ELR (cell line): ENCODE results near the gene PARD3B.

ENCODE experiments used
- DNase-seq: peaks from one replicate; pipeline ENCODE4 v3.0.0-alpha.2; 2015; ENCODE audit warnings: low read depth

The PARD3B gene

DNA sequence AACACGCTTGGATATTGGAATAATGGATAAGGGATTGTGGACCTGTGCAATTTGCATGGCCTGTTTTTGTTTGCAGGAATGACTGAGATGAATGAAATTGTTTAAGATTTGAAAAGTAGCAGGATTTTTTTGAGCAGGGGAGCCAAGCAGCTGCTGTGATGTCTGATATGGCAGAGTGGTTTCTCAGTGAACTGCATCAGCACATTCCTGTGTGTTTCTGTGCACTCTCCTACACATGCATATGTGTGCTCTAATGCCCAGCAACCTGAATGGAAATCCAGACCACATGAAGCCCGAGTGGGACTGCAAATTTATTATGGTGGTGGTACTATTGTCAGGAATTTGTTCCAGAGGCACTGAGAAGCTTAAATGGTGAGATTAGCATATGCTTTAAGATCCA lies 161.7 kb downstream of the PARD3B start:
- no peak for DNase-seq

DNA sequence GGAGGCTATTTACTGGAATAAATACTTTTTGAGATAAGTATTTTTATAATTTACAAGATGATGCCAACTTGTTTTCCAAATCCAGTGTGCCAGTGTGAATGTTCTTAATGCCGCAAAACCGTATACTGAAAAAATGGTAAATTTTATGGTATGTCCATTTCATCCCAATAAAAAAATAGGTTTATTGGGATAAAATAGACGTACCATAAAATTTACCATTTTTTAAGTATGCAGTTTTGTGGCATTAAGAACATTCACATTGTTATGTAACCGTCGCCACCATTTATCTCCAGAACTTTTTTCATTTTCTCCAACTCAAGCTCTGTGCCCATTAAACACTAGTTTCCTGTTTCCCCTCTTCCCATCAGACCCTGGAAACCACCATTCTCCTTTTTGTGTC lies 167.9 kb downstream of the PARD3B start:
- no peak for DNase-seq

DNA sequence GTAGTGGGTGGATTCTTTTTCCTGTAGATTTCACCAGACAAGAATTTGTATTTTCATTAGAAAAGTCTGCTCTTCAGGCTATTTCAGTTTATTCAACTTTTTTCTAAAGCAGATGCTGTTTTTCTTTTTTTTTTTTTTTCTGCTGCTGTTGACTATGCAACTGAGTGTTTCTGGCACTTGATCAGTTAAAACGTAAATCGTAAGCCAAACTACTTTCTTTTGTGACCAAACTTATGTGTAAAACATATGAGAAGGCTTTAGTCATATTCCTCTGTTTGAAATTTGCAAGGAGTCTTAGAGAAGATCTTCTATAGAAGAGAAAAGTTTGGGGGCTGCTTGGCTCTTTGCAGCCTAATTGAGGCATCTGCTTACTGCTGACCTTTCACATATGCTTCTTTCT lies 170.1 kb downstream of the PARD3B start:
- no peak for DNase-seq

DNA sequence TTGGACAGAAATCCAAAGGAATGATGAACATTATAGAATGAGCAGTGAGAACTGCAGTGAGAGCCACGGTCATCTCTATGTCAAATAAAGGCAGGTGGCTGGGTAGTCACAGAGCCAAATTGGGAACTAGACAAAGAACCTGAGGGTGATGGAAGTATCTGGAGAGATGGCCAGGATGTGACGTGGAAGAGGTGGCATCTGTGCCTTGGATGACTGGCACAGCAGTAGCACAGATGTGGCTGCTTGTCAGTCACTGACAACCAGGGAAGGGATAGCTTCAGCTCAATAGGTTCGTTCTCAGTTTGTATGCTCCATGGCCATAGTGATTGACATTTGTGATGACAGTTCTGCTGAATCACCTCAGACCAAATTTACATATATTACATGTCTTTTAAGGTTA lies 172.3 kb downstream of the PARD3B start:
- DNase-seq = no peak

DNA sequence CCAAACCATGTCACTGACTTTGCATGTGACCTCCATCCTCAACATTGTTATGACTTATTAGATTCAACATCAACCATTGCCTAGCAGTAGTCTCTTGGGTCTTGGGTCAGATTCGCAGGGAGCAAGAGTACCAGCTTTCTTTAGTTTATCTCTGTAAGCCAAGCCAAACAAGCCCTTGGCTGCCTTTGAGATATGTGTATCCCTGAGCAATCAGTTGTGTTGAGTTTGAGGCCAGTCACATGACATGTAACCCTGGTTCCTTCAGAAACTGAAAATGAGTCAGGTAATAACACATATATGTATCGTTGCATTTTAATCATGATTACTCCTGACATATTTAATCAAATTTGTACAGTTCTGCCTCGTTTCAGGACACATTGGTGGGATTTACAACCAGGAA lies 173.3 kb downstream of the PARD3B start:
- DNase-seq = no peak

DNA sequence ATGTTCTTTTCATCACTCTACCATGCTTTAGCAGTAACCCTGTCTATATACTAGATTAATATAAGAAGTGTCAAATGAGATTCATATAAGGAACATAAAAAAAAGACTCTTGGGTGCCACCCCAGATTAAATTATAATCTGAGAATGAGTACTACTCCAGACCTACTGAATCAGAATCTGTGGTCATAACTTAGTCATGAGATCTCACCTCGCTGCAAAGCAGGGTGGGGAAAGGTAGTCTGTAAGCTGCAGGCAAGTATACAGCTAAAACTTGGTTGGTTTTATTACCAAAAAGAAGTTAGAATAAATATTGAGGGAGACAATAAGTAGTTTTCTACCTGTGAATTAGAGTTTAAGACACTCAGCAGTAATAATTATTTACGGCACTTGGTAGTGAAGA lies 175.6 kb downstream of the PARD3B start:
- DNase-seq = no peak

DNA sequence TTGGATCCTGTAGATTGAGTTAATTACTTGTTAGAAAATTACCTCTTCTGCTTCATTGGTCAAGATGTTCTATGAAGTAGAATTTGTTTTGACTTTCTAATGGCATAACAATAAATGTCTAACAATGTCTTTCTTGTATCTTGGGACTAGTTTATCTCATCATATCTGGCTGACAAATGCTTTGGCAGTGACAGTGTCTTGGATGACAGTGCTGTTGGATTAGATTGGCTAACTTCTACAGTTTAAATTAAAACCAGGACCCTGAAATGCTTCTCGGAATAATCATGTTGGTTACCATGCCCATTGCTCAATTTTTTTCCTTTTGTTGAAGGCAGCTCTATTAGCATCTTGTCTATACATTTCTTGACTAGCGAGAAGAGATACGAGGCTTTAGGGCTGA lies 176.9 kb downstream of the PARD3B start:
- no peak for DNase-seq

DNA sequence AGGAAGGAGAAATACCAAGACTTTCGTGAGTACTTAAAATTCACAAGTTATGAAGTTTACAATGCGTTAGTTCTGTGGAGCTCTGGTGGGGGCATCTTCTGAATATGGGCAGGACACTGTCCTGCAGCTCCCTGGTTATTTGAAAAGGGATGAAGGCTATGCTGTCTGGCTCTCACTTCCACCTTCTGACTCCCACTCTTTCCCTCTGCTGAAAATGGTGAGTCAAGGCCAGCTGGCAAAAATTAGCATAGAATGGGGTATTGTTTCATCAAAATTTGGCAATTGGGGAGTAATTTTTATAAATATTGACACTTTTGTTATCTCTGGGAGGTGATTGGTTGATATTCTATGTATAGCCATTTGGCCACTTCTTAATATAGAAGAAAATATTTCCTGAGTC lies 177.4 kb downstream of the PARD3B start:
- DNase-seq = no peak

DNA sequence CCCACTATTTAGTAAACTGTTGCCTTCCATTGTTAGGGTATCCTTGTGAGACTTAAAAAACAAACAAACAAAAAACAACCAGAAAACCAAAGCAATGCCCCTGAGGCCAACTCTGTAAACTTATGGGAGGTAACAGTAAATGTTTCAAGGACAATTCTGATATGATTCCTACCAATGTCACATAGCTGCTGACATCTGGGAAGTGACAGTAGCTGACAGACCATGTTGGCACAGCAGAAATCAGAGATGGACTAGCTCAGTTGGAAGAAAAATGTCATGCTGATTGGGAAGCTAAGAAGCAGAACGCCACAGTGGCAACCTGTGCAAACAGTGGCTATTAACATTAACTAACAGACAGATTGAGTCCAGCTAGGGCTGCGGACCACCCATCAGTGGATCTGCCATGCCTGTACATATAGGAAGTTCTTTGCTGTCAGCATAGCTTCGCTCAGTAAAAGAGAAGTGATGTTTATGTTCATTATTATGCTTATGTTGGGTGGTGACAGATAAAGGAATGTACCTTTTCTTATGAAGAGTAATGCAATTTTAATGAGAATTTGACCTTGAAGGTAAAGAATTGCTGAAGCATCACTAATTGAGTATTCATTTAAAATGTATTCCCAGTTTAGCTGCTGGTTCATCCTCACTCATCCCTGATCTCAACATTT lies 180.6 kb downstream of the PARD3B start:
- no peak for DNase-seq

DNA sequence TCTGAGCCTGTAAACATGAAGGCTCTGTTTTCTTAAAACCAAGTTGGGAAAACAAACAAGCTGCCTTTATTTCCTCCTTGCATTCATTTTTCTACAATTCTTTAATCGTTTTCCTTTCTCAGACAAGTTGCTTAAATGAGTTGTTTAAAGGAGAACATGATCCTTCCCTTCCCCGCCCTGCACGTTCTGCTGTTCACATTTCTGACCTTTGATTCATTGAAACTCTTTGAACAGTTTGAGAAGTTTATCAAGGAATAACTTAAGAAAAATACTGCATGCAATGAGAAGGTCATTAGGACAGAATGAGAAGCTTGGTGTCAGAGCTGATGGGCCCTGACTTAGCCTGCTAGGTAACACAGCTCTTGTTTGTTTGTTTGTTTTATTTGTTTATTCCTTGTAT lies 181.6 kb downstream of the PARD3B start:
- no peak for DNase-seq

DNA sequence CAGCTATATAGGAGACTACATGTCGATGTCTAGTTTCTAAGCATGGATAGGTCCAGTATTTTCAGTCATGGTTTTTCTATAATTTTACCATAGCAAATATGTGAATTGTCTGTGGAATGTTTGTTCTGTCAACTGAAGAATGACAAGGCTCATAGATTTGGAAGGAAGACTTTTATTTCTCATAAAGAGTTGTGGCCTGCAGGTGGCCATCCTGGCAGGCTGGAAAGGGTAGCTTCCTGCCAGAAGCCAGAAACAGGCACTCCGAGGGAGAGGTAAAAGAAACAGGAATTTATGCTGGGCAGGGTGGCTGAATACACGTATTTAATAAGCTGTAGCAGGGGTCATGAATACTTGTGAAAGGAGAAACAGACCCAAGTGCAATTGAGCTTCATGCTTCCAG lies 182.1 kb downstream of the PARD3B start:
- DNase-seq = no peak

DNA sequence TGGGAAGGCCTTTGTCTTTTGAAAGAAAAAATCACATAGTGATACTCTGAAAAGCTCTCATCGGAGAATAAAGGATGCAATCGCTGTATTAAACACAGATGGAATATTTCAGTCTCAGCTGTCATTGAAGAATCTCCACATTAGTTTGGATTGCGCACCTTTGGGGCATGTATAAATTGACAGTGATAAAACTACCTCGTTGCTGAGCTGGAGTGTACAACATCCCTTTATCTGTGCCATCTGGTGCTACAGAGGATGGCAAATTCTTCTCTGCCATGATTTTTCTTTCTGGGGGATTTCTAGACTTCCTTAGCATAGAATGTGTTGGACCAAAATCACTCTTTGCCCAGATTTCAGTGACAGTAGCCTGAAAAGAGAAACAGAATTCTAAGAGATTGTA lies 185.3 kb downstream of the PARD3B start:
- no peak for DNase-seq

DNA sequence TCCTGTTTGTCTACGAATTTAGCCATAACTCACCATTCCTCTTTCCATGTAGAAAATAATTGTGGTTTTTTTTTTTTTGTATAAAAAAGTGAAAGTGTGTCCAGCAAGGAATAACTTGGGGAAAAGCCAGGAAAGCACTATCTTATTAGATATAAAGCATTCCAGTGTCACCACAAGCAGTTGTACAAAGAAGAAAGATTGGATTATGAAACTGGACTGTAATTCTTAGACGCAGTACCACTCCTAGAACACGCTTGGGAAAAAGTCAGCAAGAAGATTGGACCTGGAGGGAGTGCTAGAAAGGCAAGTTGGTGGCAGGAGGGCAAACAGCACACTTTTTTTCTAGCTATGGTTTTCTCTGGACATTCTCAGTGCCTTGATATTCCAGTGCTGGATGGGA lies 186.7 kb downstream of the PARD3B start:
- no peak for DNase-seq

DNA sequence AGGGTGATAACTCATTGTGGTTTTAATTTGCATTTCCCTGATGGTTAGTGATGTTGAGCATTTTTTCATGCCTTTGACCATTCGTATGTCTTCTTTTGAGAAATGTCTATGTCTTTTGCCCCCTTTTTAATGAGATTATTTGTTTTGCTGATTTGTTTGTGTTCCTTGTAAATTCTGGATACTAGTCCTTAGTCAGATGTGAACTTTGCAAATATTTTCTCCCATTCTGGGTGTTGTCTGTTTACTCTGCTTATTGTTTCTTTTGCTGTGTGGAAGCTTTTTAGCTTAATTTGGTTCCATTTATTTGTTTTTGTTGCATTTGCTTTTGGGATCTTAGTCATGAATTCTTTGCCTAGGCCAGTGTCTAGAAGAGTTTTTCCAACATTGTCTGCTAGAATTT lies 192.0 kb downstream of the PARD3B start:
- no peak for DNase-seq

DNA sequence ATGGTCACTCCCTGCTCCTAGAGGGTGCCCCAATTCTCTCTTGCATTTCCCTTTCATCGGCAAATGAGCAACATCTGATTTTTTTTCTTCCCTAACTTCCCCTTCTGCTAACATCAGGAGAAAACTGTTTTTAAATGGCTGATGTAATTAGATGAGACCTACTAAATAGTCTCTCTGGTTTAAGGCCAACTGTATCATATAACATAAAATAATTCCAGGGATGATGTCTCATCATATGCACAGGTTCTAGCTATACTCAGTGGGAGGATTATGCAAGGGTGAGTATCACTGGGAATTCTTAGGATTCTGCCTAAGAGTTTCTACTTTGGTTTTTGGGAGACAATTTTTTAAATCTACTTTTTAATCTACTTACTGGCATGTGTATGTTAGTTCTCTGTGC lies 193.4 kb downstream of the PARD3B start:
- no peak for DNase-seq

DNA sequence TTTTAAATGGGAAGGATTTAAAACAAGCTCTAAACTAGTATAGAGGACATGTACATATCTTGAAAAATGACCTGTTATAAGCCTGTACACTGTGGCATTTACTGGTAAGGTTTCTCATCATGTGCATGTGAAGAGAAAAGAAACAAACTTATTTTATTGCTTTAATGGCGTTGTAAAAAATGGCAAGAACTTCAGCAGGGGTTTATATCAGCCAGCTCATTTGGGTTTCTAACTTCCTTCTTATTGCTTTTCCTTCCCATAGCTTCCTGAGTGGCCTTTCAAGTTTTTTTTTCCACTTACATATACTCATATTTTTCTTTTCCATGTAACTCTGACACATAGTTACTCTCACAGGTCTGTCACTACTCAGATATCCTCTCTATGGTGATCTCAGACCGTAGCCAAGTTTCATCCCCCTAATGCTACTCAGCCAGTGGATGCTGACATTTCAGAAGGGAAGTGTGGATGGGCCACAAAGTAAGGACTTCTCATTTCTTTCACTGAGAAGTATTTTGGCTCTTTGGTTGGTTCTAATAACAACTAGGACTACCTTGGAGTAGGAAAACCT lies 198.2 kb downstream of the PARD3B start:
- DNase-seq = no peak

DNA sequence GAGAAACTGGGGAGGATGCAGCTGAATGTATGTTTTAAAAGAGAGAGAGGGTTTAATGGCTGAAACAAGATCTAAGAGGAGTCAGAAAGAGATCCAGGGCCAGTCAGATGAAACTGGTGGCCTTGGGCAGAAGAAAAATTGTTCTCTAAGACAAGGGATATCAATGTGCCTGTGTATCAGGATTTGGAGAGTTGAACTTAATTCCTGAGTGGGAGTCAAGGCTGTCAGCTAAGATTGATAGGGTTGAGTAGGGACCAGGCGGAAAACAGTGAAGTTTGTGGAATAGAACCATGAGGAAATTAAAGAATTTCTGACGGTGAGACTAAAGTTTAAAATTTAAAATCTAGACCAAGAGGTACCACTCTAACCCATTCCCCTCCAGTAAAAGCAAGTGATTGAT lies 199.2 kb downstream of the PARD3B start:
- no peak for DNase-seq

DNA sequence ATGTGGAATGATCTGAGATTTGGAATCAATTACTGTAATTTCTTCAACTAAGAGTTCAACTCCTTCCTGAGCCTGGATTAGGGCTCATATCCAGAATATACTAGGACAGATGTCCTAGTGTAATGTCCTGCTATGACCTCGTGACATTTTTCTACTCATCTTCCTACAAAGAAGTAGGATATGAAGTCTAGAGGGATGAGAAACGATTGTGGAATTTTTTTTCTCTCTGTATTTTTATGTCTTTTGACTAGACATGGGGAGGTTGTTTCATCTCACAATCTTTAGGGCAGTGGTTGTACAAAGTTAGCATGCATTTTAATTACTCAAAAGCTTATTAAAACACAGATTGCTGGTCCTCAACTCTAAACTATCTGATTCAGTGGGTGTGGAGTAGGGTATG lies 203.0 kb downstream of the PARD3B start:
- DNase-seq = peak; percentile 13

DNA sequence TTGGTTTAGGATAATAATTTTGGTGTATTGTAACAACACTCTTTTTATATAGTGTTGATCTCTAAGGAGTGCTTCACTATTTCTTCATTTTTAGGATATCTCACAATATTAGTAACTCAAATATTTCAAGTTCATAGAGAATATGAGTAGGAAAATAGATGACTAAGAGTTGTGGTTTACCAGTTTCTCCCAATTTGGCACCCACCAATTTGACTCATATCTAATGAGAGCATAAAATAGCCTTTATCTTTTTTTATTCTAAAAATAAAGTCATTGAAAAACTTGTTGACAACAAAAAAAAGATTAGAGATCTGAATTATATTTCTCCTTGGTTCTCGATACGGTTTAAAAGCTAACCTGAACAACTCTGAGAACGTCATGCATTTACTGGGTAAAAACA lies 204.0 kb downstream of the PARD3B start:
- peak; percentile 69 for DNase-seq

DNA sequence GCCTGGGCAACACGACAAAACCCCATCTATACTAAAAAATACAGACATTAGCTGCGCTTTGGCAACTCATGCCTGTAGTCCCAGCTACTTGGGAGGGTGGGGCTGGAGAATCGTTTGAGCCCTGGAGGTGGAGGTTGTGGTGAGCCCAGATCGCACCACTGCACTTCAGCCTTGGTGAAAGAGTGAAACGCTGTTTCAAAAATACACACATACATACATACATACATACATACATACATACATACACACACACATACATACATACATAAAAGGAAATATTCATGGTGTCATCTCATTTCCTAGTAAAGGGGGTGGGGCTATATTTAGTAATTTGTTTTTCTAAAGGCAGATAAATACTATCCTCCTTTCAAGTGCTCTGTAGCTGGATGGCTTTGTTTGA lies 205.1 kb downstream of the PARD3B start:
- no peak for DNase-seq

DNA sequence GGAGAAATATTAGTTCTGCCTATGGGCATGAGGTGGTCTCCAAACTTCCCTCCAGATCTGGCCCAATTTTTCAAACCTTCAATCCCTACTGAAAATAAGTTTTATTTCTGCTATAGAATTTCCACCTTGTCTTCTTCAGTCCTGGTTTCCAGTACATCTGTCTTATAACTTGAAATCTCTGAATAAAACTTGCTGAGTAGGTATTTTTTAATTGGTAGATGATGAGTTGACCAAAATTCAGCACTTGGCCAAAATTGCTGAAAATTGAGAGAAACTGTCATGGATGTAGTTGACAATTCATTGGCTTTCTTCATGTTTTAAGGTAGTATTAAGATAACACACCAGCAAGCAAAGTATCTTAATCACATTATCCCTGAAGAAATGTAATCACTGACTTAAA lies 206.2 kb downstream of the PARD3B start:
- DNase-seq = no peak

DNA sequence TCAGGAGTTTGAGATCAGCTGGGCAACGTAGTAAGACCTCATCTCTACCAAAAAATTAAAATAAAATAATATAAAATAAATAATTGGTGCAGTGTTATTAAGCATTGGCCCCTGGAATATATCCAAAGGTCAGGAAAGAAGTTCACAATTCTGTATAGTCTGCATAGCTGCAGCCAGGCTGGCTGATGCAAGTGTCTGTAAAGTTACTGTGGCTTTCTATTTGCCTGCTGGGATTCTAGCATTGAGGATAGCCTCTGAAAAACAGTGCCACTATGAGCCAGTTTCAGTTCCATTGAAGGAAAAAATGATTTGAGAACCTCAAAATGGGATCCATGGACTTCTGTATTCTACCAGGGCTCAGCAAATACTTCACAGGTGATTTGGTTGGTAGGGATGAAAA lies 208.6 kb downstream of the PARD3B start:
- DNase-seq = no peak

DNA sequence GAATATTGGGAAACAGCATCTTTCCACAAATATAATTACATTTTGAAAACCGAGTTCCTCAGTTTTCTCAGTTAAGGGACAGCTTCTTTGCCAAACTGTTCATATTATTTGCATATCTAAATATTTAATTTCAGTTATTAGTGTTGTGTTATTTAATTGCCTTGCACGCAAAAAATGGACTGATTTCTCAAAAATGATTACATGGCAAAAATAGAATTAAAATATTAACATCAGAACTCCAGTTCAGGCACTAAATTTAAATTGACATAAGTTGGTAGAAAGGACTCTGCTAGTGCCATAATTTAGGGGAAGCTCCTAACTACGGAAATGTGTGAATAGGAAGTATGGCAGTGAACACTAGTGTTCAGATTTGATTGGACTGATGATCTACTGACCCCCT lies 209.6 kb downstream of the PARD3B start:
- DNase-seq = no peak

DNA sequence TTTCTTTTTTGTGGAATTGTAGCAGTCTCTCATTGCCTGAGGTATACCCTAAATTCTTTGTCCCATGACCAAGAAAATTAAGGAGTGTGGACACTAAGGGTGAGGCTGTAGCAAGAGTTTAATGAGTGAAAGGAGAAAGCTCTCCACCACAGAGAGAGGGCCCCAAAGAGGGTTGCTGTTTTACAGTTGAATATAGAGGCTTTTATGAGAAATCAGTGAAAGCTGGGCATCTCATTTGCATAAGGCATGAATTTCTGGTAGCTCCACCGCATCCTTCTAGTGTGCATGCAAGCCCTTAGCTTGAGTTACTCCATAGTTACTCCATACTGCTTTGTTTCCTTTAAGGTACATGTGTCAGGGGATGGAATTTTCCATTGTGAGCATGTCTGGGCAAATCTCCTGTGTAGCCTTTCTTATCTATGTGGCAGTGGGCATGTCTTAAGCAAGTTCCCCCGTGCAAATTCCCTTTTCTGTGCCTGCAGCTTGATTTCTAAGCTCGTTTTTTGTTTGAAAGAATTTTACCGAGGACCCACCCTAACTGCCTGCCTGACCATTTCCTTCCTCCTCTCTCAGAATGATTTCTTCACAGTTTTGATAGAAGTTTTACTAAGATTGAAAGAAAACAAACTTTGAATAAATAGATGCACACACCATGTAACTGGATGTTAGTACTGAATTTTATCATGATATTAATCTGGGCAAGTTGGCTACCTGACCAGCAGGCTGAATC lies 218.9 kb downstream of the PARD3B start:
- no peak for DNase-seq
